ENCODE data around the gene VSIG4.

DNA sequence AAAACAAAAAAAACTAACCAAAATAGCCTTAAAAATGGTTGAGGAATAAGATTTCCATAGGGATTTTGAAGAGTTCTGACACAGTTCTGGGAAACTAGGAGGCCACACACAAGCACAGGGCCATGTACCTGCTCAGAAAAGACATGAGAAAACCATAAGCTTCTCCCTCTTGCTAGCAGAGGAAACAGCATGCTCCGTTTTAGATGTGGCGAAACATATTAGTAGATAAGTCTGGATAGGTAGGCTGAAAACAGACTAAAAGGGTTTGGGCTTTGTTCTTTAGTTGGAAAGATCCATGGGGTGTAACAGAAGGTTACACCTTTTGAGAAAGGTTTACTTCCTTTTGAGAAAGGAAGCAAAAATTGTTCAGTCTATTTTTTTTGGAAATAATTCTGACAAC is 10.9 kb downstream of the VSIG4 start:
- TF ChIP-seq, protein P1, sequence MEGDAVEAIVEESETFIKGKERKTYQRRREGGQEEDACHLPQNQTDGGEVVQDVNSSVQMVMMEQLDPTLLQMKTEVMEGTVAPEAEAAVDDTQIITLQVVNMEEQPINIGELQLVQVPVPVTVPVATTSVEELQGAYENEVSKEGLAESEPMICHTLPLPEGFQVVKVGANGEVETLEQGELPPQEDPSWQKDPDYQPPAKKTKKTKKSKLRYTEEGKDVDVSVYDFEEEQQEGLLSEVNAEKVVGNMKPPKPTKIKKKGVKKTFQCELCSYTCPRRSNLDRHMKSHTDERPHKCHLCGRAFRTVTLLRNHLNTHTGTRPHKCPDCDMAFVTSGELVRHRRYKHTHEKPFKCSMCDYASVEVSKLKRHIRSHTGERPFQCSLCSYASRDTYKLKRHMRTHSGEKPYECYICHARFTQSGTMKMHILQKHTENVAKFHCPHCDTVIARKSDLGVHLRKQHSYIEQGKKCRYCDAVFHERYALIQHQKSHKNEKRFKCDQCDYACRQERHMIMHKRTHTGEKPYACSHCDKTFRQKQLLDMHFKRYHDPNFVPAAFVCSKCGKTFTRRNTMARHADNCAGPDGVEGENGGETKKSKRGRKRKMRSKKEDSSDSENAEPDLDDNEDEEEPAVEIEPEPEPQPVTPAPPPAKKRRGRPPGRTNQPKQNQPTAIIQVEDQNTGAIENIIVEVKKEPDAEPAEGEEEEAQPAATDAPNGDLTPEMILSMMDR (IDR thresholded peaks at IDR 0.05; ENCODE audit: borderline replicate concordance, extremely low read depth, low read length, poor library complexity, severe bottlenecking), result no peak
- TF ChIP-seq EZH2 (IDR thresholded peaks at IDR 0.05; ENCODE audit: borderline replicate concordance, low read depth, low read length, severe bottlenecking), result no peak
